ENCODE results near the gene BMP6.
A peak's percentile ranks its signal among the peaks of the same experiment; 100 is the strongest.

BMP6 gene

DNA sequence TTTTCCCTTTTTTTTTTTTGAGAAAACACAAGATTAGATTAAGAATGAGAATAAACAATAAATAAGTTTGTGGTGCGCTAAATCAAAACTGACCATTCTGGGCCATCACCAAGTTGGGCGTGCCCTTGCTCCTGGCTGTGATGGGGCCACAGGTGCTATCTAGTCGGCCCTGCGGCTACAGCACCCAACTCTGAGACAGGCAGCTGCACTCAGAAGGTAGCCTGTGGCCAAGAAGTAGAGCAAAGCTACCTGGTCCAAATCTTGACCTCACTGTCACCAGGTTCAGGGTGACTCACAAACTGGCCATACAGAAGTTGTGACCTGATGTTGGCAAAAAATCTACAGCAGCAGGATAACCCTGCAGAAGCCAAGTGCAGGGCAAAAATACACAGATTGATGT lies 181.3 kb downstream of the BMP6 start:
- DNase-seq, result no peak

DNA sequence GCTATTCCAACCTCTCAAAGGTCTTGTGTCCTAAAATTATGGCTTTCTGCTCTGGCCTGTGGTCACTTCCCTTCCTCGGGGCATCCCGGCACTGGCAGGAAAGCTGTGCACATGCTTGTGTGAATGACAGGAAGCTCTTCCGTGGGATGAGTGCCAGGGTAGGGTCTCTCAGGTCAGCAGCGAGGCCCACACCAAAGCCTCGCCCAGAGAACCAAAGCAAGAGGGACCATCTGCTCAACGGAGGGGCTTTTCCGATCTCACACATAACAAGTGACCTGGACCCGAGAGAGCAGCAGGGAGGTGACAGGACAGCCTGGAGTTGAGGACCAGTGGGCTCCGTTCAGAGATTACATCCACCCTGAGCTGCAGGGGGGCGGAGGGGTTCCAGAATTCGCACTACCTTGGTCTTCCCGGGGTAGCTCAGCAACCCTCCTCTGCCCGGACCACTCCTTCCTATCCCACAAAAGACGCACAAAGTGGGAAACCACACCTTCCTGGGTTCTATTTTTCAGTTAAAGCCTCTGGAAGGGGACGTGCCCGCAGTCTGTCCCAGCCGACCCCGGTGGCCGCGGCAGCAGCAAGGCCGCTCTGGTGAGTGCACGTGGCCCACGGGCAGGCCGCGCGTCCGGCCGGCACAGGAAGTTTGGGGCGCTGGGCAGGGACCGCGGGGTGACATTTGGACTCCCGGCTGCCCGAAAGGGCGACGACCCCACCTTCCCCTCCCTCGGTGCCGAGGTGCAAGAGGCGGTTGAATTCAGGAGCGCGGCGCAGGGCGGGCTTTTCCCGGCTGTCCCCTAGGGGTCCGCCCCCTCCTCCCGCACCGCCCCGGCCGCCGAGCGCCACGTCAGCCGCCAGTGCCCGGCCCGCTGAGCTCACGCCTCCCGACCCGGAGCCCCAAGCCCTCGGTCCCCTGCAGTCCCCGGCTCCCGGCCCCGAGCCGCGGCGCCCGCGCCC lies 183.7 kb downstream of the BMP6 start:
- peak; percentile 21 for DNase-seq

DNA sequence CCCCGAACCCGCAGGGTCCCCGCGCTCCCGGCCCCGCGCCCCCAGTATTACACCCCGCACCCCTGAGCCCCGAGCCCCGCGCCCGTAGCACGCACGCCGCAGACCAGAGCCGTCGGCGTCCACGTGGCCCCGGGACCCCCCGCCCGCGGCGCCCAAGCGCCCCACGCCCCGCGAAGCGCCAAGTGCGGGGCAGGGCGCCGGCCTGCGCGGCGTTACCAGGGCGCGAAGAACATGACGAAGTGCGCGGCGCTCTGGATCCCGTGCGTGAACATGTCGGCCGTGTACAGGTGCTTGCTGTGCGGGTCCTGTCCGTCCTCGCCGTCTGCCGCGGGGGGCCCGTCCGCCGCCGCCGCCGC lies 184.4 kb downstream of the BMP6 start:
- DNase-seq, result no peak

DNA sequence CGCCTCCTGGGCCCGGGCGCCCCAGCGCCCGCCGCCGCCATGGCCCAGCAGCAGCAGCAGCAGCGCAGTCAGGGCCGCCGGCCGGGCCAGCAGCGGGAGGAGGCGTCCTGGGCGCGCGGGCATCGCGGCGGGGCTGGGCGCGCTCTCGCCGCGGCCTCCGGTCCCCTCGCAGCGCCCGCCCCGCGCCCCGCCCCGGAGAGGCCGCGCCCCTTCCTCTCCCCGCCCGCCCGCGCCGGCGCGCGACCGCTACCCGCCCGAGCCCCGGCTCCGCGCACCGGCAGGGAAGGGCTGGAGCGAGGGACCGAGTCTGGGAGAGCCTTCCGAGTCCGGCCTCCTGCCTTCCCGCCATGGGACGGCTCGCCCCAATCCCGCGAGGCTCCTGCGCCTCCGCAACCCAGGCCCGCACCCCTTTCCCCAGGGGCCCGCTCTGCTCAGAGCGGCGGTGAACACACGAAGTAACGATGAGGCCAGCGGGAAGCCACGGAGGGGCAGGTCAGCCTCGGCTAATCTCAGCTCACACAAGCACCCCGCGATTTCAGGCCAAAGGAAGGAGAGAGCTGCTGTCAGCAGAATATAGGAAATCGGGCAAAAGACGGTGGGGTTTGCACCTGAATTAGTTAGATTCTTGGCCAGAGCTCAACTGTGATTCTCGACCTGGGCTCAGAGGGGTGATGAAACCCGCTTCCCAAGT lies 184.9 kb downstream of the BMP6 start, which contains the start of gene TXNDC5:
TXNDC5 (minus strand) TSS at position 135 of the 691 bp plus-strand sequence; CDS start at position 123, 12 bp downstream.
- peak; percentile 59 for DNase-seq

DNA sequence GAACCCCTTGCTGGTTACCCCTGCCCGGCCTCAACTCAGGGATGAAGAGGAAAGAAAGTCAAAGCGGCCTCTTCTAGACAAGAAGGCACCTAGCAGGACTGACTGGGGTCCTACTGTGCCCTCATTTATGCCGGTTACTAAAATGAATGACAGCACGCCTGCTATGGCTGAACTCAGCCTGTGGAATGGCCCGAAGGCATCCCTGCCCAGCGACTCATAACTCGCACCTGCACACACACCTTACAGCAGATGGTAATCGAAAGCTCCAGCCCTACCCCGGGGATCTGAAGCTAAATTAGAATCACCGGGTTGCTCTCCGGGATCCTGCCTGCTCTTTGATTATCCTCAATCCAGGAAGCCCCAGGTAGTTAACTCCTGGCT lies 185.4 kb downstream of the BMP6 start:
- no peak for DNase-seq

DNA sequence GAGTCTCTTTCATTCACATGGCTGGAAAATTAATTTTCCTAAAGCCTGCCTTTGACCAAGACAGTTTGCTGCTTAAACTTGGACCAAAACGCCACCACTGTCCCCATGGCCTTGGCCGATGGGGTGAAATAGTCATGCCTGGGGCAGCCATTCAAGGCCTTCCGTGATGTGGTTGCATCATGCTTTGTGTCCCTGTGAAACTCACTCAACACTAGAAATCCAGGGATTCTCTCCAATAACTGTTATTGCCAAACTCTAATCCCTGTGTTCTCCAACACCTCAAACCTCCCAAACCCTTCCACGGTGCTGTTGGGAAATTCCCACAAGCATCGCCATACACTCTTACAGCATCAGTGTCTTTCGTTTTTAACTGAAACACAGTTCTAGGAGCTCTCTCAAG lies 186.1 kb downstream of the BMP6 start:
- DNase-seq, result no peak

DNA sequence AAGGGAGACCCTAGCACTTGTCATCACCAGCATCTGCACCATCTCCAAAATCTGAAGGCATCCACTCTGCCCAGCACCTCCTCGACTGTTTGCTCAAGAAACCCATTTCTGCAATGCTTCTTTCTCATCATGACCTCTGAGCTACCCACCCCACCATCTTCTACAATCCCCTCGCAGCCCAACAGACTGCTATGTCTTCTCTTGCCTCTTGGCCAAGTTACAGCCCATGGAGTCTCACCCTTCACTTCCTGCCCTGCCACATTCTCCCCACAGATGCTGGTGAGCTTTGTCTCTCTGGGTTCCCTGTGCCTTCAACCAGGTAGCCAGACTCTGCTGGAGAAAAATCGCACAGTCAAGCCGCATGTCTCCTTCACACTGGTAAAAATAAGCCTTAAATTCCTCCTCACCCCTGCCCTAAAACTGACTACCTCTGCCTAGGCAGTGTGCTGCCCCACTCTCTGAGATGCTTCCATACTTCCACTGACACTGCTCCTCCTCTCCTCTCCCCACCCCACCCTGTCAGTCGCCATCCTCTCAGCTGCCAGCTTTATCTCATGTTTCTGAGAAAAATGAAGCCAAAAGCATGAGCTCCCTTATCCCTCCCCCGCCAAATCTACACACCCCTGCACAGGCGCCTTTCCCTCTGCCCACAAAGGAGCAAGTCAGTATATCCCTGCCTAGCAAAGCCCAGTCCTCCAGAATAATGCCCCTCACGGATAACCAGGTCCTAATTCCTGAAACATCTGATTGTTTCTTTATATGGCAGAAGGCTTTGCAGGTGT lies 187.0 kb downstream of the BMP6 start:
- DNase-seq, result no peak

DNA sequence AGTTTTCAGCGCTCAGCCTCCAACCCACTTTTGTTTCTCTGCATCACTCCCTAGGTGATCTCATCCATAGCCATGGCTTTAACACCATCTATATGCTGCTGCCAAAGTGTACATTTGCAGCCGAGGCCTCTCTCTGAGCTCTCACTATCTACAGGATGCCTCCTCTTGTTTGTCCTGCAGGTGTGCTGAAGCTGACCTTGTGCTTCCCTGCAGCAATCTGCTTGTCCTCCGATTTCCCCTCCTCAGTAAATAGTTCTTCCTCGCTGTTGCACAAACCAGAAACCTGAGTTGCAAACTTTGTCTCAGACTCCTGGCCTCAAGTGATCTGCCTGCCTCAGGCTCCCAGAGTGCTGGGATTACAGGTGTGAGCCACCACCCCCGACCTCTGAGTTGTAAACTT lies 188.4 kb downstream of the BMP6 start:
- DNase-seq, result no peak

DNA sequence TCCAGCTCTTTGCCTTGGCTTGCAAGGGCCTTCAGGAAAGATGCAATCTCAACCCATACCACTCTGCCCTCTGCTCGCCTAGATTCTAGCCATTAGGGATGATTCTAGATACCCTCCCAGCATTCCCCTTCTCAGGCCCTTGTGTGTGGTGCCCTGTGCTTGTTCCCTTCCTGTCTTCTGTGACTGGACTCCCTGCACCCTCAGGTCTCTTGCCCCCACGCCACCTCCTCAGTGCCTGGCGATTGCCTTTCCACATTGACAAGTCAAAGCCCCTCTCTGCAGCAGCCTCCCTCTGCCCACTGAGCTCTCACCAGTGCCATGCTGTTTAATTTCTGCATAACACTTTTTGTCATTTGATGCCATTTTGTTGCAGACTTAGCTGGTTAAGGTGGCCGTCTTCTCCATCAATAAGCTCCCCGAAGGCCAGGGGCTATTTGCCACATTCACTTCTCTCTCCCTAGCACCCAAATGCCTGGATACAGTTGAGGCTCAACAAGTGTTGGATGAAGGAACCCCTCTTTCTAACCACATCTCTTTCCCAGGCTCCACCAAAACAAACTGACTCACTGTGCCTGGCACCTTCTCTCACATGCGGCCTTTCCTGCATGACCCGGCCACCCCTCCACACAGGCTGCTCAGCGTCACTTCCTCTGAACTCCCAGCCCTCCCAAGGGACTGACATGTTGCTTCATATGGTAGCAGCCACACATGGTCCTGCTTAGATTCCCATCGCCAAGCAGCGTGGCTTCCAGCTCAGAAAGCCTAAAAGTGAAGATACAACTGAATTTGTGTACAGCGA lies 189.3 kb downstream of the BMP6 start:
- no peak for DNase-seq

DNA sequence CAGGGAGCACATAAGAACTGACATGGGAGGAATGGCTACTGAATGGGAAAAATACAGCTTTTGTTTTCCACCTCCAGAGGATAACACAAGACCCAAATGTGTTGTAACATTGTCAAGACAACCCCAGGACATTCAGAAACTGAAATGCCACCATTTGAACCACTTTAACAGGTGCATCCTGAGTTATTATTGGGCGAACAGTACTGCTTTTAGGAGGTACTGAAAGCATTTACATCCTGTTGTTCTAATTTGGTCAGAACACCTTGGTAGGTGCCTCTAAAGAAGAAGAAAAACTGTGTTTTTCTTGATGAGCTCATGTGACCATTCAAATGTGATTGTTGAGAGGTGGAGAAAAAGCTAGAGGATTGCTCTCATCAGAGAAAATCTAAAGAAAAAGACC lies 191.1 kb downstream of the BMP6 start:
- no peak for DNase-seq

DNA sequence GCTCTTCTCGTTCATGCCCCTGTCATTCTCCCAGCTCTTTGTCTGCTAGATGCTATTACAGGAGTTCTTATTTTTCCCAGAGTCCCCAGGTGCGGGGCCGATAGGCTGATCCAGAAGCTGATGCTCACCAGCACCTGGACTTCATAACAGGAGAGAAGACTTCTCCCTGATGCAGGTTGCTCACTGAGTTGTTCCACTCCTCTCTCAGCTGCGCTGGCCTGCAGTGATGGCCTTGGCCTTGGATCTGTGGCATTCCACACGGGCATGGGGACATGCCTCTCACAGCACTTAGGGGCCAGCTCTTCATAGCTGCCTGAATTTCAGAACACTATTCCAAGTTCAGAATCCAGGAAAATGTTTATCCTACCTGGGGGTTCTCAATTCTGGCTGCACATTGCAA lies 191.8 kb downstream of the BMP6 start:
- no peak for DNase-seq

DNA sequence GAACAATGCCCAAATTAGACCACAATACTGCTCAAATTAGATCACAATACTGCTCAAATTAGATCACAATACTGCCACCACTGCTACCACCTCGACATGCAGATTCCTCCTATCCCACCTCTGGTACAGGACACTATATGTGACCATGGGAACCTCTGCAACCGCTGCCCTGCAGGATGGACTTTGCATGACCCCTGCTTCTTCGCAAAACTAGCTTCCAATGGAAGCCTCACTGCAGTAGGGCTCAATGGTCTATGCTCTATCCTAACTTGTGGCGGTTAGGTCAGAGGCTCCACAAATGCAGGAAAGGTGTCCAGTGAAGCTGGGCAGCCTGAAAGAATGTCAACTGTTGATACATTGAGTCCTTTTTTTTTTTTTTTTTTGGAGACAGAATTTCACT lies 192.5 kb downstream of the BMP6 start:
- no peak for DNase-seq

DNA sequence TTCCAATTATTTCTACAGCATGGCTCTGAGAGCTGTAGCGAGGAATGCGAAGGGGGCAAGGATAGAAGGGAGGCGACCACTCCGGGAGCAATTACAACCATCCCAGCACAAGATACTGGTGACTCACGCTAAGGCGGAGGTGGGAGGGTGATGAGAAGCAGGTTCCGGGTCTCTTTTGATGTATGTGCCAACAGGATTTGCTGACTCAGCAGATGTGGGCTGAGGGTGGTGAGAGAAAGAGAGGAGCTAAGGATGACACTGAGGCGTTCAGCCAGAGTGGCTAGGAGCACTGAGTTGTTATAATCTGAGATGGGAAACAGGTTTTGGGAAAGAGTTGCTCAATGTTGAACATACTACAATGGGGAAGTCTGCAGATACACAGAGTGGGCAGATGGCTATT lies 194.0 kb downstream of the BMP6 start:
- DNase-seq, result no peak

DNA sequence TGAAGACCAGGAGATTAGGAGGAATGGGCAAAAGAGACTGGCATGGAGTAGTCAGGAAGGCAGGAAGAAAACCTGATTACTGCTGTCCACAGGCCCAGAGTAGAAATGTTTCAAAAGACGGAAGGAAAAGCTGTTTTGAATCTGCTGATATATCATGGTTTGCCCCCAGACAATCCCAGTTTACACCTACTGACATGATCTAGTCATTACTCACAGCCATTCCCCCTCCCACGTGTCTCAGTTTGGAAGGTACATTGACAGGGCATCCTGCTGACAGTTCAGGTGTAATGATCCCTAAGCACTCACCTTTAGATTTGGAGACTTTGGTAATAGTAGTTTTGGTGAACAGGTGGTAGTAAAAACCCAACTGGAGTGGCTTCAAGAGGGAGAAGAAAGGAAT lies 194.5 kb downstream of the BMP6 start:
- DNase-seq, result no peak

DNA sequence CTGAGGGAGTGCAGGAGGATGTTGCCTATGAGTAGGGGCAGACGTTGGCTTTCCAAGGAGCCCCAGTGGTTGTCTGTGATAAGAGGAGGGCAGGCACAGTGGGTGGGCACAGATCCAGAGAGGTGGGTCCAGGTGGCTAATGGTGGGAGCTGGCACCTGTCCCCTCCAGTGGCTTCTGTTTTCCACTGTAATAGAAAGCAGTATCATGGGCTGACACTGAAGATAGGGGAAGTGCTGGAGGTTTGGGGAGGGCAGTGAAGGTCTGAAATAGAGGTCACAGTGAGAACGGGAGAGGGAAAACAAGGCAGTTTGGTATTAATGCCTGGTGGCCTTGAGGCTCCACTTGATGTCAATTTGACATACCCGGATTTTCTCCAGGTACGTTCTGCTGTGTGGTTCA lies 195.1 kb downstream of the BMP6 start:
- no peak for DNase-seq

DNA sequence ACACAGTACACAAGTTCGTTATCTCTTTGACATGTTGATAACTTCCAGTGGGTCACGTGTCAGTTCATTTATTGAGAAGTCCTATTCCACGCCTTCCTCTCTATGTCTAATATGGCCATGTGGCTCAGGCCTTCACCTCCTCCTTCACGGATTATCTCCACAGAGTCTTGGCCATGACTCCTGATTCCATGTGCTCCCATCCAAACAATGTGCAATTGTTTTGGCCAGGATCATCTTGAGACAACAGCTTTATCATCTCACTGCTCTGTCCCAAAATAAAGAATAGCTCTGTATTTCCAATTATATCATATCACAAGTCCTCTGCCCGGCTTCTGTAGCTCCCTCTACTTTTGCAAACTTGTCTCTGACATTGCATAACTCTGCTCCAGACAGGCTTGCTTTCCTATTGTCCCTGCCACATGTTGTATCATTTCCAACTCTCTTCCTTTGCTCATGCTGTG lies 195.8 kb downstream of the BMP6 start:
- no peak for DNase-seq

DNA sequence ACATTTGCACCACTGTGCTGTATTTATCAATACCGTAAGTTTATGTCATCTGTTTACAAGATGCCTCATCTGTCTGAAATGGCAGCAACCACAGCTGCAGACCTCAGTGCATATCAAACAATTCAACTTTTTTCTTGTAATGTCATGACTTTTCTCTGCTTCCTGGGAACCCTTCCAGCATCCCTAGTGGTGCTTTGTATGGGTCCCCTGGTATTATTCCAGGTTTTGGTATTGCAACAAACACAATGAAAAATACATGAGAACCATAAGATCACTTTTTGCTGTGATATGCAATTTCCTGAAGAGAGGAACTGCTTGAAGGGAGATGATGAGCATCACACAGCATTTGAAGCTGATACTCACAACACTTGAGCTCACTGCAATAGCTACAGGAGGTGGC lies 196.7 kb downstream of the BMP6 start:
- DNase-seq, result no peak

DNA sequence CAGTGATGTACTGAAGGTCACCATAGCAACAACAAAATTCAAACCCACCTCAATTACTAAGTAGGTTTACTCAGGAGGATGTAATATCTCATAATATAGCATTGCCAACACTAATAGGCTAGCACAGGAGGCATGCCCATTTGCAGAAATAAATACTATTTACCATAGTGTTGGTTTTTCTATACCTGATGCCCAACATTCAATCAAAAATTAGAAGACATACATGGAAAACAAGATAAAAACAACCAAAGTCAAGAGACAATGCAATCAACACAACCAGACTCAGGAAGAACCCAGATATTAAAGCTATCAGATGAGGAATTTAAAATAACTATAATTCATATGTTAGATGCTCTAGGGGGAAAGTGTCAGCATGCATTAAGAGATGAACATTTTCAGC lies 199.0 kb downstream of the BMP6 start:
- no peak for DNase-seq
